ENCODE data around the gene EIF4E2. TPM values are rescaled to one million over a fixed set of nuclear protein-coding genes. Genes with fewer than 3 reads are reported as not detected.

The EIF4E2 gene
- total and polyA plus RNA-seq, 2 of the 13 experiments (the other 11 are each of a cell fraction or from before 2014, with no cell fraction given) = 25.0 to 101 TPM

DNA sequence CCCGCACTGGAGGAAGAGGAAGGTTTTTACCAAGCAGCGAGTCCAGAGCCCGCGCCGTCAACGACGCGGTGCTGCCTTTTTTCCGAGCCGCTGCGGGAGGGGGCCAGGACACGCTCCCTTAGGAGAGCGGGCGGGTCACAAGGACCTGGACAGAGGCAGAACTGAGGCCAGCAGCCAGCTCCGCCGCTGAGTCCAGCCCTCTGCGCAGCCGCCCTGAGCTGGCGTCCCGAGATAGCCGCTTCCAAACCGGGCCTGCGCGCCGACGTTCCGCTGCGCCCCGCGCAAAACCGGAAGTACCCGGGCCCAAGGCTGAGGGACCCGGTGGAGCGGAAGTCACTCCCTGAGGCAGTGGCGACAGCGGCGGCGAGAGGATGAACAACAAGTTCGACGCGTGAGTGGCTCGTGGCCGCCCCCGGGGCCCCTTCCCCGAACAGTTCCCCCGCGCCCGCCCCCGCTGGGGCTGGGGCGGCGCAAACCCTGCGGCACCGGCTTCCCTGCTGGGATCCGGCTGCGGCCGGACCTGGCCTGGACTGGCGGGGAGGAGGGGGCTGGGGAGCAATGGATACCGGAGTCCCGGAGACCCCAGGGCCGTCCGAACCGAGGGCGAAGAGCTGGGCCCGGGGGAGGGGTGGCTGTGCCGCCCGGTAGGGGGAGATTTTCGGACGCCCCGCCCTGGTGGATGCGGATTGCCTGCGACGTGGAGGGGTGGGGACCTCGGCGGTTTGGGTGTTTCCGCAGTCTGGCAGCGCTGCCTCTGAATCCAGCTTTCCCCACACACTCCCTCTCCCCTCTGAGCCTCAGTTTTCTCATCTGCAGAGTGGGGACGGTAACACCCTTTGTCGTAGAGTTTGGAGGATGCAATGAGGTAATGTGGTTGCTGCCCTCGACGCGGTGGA, at the start of gene EIF4E2, which contains the start of gene TIGD1 (continued):
- TF ChIP-seq, protein P1, sequence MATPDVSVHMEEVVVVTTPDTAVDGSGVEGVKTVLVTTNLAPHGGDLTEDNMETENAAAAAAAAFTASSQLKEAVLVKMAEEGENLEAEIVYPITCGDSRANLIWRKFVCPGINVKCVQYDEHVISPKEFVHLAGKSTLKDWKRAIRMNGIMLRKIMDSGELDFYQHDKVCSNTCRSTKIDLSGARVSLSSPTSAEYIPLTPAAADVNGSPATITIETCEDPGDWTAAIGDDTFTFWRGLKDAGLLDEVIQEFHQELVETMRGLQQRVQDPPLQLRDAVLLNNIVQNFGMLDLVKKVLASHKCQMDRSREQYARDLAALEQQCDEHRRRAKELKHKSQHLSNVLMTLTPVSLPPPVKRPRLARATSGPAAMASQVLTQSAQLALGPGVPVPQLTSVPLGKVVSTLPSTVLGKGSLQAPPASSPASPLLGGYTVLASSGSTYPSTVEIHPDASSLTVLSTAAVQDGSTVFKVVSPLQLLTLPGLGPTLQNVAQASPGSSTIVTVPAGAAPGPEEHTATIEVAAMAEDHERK (CRISPR knock-in tag; IDR thresholded peaks at IDR 0.05; ENCODE audit: low read depth) = peak; percentile 81
- TF ChIP-seq, protein P2, sequence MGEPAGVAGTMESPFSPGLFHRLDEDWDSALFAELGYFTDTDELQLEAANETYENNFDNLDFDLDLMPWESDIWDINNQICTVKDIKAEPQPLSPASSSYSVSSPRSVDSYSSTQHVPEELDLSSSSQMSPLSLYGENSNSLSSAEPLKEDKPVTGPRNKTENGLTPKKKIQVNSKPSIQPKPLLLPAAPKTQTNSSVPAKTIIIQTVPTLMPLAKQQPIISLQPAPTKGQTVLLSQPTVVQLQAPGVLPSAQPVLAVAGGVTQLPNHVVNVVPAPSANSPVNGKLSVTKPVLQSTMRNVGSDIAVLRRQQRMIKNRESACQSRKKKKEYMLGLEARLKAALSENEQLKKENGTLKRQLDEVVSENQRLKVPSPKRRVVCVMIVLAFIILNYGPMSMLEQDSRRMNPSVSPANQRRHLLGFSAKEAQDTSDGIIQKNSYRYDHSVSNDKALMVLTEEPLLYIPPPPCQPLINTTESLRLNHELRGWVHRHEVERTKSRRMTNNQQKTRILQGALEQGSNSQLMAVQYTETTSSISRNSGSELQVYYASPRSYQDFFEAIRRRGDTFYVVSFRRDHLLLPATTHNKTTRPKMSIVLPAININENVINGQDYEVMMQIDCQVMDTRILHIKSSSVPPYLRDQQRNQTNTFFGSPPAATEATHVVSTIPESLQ (CRISPR knock-in tag; conservative IDR thresholded peaks at IDR 0.05) = peak; percentile 96; the same call in 1 of the 2 replicates
- TF ChIP-seq KDM2A (CRISPR knock-in tag; IDR thresholded peaks at IDR 0.05; ENCODE audit: borderline replicate concordance, low read depth) (peak; percentile 99), JUNB (CRISPR knock-in tag; IDR thresholded peaks at IDR 0.05; ENCODE audit: borderline replicate concordance) (no peak; the same call in 1 of the 2 replicates), RAD51 (IDR thresholded peaks at IDR 0.05; ENCODE audit: borderline replicate concordance) (no peak), SMAD3 (CRISPR knock-in tag; IDR thresholded peaks at IDR 0.05) (peak; percentile 99), ZSCAN9 (CRISPR knock-in tag; IDR thresholded peaks at IDR 0.05; ENCODE audit: borderline replicate concordance) (peak; percentile 99), ZNF766 (CRISPR knock-in tag; IDR thresholded peaks at IDR 0.05; ENCODE audit: borderline replicate concordance) (peak; percentile 99), ZNF121 (CRISPR knock-in tag; IDR thresholded peaks at IDR 0.05) (peak; percentile 67; the same call in 1 of the 2 replicates), EP300 (IDR thresholded peaks at IDR 0.05; ENCODE audit: low read depth in 2 of 2, low read length in 2 of 2) (peak; percentile 60 to 64), EP300 (CRISPR knock-in tag; IDR thresholded peaks at IDR 0.05; ENCODE audit: borderline replicate concordance) (peak; percentile 77), PLRG1 (conservative IDR thresholded peaks at IDR 0.05) (no peak), ZNF235 (CRISPR knock-in tag; IDR thresholded peaks at IDR 0.05; ENCODE audit: borderline replicate concordance) (peak; percentile 95), ZNF17 (CRISPR knock-in tag; IDR thresholded peaks at IDR 0.05) (peak; percentile 93; the same call in 1 of the 2 replicates)
- TF ChIP-seq, protein P3, sequence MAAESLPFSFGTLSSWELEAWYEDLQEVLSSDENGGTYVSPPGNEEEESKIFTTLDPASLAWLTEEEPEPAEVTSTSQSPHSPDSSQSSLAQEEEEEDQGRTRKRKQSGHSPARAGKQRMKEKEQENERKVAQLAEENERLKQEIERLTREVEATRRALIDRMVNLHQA (CRISPR knock-in tag; IDR thresholded peaks at IDR 0.05) = no peak
- TF ChIP-seq, protein P4, sequence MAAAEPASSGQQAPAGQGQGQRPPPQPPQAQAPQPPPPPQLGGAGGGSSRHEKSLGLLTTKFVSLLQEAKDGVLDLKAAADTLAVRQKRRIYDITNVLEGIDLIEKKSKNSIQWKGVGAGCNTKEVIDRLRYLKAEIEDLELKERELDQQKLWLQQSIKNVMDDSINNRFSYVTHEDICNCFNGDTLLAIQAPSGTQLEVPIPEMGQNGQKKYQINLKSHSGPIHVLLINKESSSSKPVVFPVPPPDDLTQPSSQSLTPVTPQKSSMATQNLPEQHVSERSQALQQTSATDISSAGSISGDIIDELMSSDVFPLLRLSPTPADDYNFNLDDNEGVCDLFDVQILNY (CRISPR knock-in tag; conservative IDR thresholded peaks at IDR 0.05) = peak; percentile 77
- TF ChIP-seq, protein P5, sequence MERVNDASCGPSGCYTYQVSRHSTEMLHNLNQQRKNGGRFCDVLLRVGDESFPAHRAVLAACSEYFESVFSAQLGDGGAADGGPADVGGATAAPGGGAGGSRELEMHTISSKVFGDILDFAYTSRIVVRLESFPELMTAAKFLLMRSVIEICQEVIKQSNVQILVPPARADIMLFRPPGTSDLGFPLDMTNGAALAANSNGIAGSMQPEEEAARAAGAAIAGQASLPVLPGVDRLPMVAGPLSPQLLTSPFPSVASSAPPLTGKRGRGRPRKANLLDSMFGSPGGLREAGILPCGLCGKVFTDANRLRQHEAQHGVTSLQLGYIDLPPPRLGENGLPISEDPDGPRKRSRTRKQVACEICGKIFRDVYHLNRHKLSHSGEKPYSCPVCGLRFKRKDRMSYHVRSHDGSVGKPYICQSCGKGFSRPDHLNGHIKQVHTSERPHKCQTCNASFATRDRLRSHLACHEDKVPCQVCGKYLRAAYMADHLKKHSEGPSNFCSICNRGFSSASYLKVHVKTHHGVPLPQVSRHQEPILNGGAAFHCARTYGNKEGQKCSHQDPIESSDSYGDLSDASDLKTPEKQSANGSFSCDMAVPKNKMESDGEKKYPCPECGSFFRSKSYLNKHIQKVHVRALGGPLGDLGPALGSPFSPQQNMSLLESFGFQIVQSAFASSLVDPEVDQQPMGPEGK (CRISPR knock-in tag; IDR thresholded peaks at IDR 0.05) = peak; percentile 99
- TF ChIP-seq, protein P6, sequence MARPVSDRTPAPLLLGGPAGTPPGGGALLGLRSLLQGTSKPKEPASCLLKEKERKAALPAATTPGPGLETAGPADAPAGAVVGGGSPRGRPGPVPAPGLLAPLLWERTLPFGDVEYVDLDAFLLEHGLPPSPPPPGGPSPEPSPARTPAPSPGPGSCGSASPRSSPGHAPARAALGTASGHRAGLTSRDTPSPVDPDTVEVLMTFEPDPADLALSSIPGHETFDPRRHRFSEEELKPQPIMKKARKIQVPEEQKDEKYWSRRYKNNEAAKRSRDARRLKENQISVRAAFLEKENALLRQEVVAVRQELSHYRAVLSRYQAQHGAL (CRISPR knock-in tag; IDR thresholded peaks at IDR 0.05; ENCODE audit: not compliant biosample characterization) = peak; percentile 95
- TF ChIP-seq, protein P7, sequence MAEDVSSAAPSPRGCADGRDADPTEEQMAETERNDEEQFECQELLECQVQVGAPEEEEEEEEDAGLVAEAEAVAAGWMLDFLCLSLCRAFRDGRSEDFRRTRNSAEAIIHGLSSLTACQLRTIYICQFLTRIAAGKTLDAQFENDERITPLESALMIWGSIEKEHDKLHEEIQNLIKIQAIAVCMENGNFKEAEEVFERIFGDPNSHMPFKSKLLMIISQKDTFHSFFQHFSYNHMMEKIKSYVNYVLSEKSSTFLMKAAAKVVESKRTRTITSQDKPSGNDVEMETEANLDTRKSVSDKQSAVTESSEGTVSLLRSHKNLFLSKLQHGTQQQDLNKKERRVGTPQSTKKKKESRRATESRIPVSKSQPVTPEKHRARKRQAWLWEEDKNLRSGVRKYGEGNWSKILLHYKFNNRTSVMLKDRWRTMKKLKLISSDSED (CRISPR knock-in tag; IDR thresholded peaks at IDR 0.05) = peak; percentile 92; the same call in 1 of the 2 replicates

Data from HepG2 (cell line).